ENCODE data around the gene CYP46A1.

- TF ChIP-seq CTCF (IDR thresholded peaks at IDR 0.05 in 4 of 5, conservative IDR thresholded peaks at IDR 0.05 in 1 of 5), result no peak
- TF ChIP-seq POLR2A (IDR thresholded peaks at IDR 0.05), result no peak
Measured at GRCh38 chr14:99772371-99773283, 88.5 kb downstream of the CYP46A1 start.
